Retinal pigment epithelial cell (primary cell): ENCODE data around the gene NUDT4B.
"Not testable (repeated sequence)": the region's sequence is repeated elsewhere in the genome, so short reads cannot be mapped to it uniquely, and the experiment has no call there.

ENCODE experiments used
- DNase-seq: peaks from one replicate; pipeline ENCODE4 v3.0.0-alpha.2; 2010; ENCODE audit warnings: low read depth
- H3K4me3 ChIP-seq: 2 replicates; pipeline ENCODE4 v1.5.1; 2011; ENCODE audit warnings: mild to moderate bottlenecking, low read length, control low read depth, moderate library complexity

The NUDT4B gene

GRCh38 chr1:148777649-148778048 lies 29.1 kb downstream of the NUDT4B start:
- not testable (repeated sequence) for DNase-seq, H3K4me3 ChIP-seq

GRCh38 chr1:148780404-148780803 lies 31.8 kb downstream of the NUDT4B start:
- not testable (repeated sequence) for H3K4me3 ChIP-seq, DNase-seq

- not testable (repeated sequence) for H3K4me3 ChIP-seq, DNase-seq
Observed at GRCh38 chr1:148791543-148792099, 43.0 kb downstream of the NUDT4B start.

- DNase-seq, H3K4me3 ChIP-seq: not testable (repeated sequence)
Observed at GRCh38 chr1:148793762-148794332, 45.3 kb downstream of the NUDT4B start.
